Activated naive CD4-positive, alpha-beta T cell treated with anti-CD3 and anti-CD28 coated beads for 36 hours (primary cell): ENCODE measurements around the gene NCOR1. TPM values are rescaled to one million over a fixed set of nuclear protein-coding genes. Genes with fewer than 3 reads are reported as not detected.
"Not testable (repeated sequence)": the region's sequence is repeated elsewhere in the genome, so short reads cannot be mapped to it uniquely, and the experiment has no call there.

Source experiments
- CTCF ChIA-PET: fragments of 350-600 bp; sonication (Branson Sonifier 250); formaldehyde crosslinking; loops from one replicate; lab custom pipeline; 2021; ENCODE audit warnings: antibody characterized with exemption; lab: Charles Lee
- DNase-seq: peaks from one replicate; pipeline ENCODE4 v3.0.0-alpha.2; 2020
- H3K27ac Mint-ChIP-seq: one replicate; pipeline ENCODE4 v1.8.0; 2021; ENCODE audit warnings: mild to moderate bottlenecking, mixed read lengths
- H3K27me3 Mint-ChIP-seq: one replicate; pipeline ENCODE4 v1.8.0; 2021; ENCODE audit warnings: low read depth, mixed read lengths
- H3K36me3 Mint-ChIP-seq: one replicate; pipeline ENCODE4 v1.8.0; 2021; ENCODE audit warnings: low read depth, mixed read lengths
- H3K4me1 Mint-ChIP-seq: one replicate; pipeline ENCODE4 v1.8.0; 2021; ENCODE audit warnings: low read depth, mixed read lengths
- H3K4me3 Mint-ChIP-seq: one replicate; pipeline ENCODE4 v1.8.0; 2021; ENCODE audit warnings: mild to moderate bottlenecking, moderate library complexity, mixed read lengths
- H3K9me3 Mint-ChIP-seq: one replicate; pipeline ENCODE4 v1.8.0; 2021; ENCODE audit warnings: mixed read lengths
- intact Hi-C: fragments of 100-400 bp; cut with micrococcal nuclease; formaldehyde crosslinking; loops from one replicate; pipeline ENCODE4 v1.15.1; 2023
- total RNA-seq, 2 experiments: library from RNA; stranded (reverse); gene quantifications; one replicate each; pipeline ENCODE4 v1.2.3, GENCODE V29; 2021

Gene NCOR1
- total RNA-seq, 2 experiments from 2014 or later = 101 to 104 TPM

DNA sequence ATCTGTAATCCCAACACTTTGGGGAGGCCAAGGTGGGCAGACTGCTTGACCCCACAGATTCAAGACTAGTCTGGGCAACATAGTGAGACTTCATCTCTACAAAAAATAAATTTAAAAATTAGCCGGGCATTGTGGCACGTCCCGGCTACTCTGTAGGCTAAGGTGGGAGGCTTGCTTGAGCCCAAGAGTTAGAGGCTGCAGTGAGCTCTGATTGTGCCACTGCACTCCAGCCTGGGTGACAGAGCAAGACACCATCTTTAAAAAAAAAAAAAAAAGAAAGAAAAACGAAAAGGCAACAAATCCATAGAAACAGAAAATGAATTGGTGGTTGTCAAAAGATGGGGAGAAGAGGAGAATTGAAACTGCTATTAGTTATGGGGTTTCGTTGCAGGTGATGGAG, 27.7 kb downstream of the NCOR1 start:
- no peak for DNase-seq
- no peaks in the 10 kb centered on the region for H3K9me3 Mint-ChIP-seq
- CTCF ChIA-PET = interaction anchor here (0.7 kb wide), 1 partner anchor 297 kb away, joined by 7 read pairs; no protein-coding TSS in a partner anchor
- peaks cover 24% of the 10 kb centered on the region for H3K4me1 Mint-ChIP-seq
- H3K27me3 Mint-ChIP-seq = no peaks in the 10 kb centered on the region
- intact Hi-C loops = no loop called here
- no peak overlapping the region for H3K4me3 Mint-ChIP-seq
- H3K27ac Mint-ChIP-seq = no peak overlapping the region
- H3K36me3 Mint-ChIP-seq = peaks cover 24% of the 10 kb centered on the region

DNA sequence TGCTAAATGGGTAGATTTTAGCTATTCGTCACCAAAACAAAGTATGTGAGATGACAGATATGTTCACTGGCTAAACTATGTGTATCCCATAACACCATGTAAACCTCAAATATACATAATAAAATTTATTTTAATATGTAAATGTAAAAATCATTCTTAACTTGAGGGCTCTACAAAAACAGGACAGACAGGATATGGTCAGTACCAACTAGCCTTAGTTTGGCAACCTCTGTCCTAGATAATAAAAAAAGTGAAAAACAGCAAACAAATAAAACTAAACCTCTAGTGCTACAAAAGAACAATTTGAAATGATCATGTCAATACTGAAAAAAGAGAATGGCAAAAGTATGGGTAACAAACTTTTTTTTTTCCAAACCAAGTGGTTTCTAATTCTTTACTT, 33.8 kb downstream of the NCOR1 start:
- Mint-ChIP-seq H3K27me3 (no peaks in the 10 kb centered on the region), H3K4me1 (peaks cover 25% of the 10 kb centered on the region), H3K36me3 (peaks cover 19% of the 10 kb centered on the region), H3K9me3 (no peaks in the 10 kb centered on the region), H3K27ac (no peak overlapping the region), H3K4me3 (no peak overlapping the region)
- no peak for DNase-seq
- CTCF ChIA-PET = interaction anchor here (0.6 kb wide), 1 partner anchor 222 kb away, joined by 6 read pairs; no protein-coding TSS in a partner anchor
- intact Hi-C loops = no loop called here

DNA sequence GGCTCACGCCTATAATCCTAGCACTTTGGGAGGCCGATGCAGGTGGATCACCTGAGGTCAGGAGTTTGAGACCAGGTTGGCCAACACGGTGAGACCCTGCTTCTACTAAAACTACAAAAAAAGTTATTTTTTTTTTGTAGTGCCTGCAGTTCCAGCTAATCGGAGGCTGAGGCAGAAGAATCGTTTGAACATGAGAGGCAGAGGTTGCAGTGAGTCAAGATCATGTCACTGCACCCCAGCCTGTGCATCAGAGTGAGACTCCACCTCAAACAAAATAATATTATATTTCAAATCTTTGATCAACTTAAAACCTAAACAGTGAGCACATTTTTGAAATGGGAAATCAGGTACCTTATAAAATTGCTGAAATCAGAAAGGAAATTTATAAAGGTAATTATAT, 36.5 kb downstream of the NCOR1 start:
- intact Hi-C loops = no loop called here

DNA sequence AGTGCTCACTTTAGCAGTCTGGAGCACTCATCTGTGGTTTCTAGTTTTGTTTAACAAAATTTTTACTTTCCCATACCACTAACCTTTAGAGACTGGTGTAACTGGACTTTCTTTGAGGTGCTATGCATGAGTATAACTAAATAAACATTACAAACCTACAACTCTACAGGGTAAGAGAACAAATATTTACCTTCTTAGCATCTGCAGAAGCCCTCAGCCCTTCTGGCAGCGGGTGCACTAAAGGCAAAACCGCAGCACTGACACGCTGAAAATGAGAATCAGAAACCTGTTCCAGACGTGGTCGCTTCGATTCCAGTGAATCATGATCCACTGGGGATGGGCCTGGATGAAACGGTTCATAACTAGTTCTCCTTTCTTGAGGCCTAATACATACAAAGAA, 43.7 kb downstream of the NCOR1 start:
- Mint-ChIP-seq H3K36me3 (peaks cover 6% of the 10 kb centered on the region), H3K4me1 (peaks cover 8% of the 10 kb centered on the region), H3K9me3 (no peaks in the 10 kb centered on the region), H3K27ac (no peak overlapping the region), H3K4me3 (no peak overlapping the region), H3K27me3 (no peaks in the 10 kb centered on the region)
- CTCF ChIA-PET = no interaction called here
- no peak for DNase-seq
- intact Hi-C loops = no loop called here

More for the DNA sequence above, 36.5 kb downstream of the NCOR1 start:
- Mint-ChIP-seq H3K36me3 (peaks cover 9% of the 10 kb centered on the region), H3K4me3 (no peak overlapping the region), H3K4me1 (peaks cover 14% of the 10 kb centered on the region), H3K9me3 (no peaks in the 10 kb centered on the region), H3K27me3 (no peaks in the 10 kb centered on the region), H3K27ac (no peak overlapping the region)
- CTCF ChIA-PET = no interaction called here
- no peak for DNase-seq

DNA sequence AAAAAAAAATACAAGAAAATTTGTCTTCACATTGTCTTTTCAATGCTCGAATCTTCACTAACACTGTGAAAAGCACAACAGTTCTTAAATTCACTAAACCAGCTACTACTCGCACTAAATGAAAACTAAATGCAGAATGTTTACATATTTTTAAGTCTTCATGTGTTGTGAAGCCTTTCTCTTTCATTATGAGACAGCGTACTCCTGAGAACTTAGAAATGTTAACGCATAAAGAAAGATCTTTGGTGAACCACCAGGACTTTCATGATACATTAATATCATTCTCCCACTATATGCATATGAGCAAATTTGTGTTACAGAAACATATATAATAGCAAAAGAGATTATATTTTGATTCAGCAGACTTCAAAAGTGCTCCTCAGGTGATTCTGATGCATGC, 48.6 kb downstream of the NCOR1 start:
- H3K27me3 Mint-ChIP-seq, H3K27ac Mint-ChIP-seq, H3K9me3 Mint-ChIP-seq, DNase-seq, H3K4me3 Mint-ChIP-seq, intact Hi-C loops: not testable (repeated sequence)
- CTCF ChIA-PET = interaction anchor here (0.8 to 1.0 kb wide), 2 partner anchors 104 to 197 kb away, joined by 3 to 4 read pairs; no protein-coding TSS in a partner anchor
- H3K36me3 Mint-ChIP-seq = peaks cover 14% of the 10 kb centered on the region
- peaks cover 18% of the 10 kb centered on the region for H3K4me1 Mint-ChIP-seq

DNA sequence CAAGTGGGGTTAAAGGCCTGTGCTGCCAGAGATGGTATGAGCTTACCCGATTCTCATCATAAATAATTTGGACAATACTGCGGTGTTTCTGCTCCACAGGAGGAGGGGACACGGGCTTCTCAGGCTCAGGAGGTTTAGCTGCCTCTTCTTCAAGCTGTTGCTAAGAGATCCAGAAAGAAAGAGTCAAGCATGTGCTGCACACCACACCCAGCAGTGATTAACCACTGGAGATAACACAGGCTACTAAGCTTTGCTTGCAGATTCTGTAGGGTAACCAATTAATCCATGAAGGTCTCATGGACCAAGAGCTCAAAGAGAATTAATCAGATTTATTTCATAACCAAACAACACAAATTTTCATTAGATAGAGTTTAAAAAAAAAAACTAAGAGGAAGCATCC, 56.6 kb downstream of the NCOR1 start:
- DNase-seq = no peak
- no peaks in the 10 kb centered on the region for H3K9me3 Mint-ChIP-seq
- peaks cover 7% of the 10 kb centered on the region for H3K4me1 Mint-ChIP-seq
- H3K36me3 Mint-ChIP-seq = peaks cover 23% of the 10 kb centered on the region
- no peak overlapping the region for H3K27ac Mint-ChIP-seq
- intact Hi-C loops = no loop called here
- no peak overlapping the region for H3K4me3 Mint-ChIP-seq
- CTCF ChIA-PET = no interaction called here
- H3K27me3 Mint-ChIP-seq = no peaks in the 10 kb centered on the region

DNA sequence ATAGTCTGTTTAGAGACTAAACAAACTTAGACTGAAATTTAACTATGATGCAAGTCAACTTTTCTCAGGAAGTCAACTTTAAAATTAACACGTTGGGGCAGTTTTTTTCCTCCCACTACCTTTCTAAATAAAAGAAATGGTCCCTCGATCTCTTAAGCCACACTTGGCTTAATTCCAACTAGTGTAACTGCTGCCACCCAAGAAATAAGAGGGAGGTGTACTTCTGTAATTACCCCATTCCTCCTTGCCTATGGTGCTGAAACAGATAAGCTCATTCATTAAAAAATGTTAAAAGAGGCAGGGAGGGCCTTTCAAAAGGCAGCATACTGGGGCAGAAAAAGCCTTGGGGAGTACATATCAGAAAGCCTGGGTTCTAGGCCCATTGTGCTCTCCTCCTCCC, 59.8 kb downstream of the NCOR1 start:
- no peak overlapping the region for H3K27ac Mint-ChIP-seq
- no peak overlapping the region for H3K4me3 Mint-ChIP-seq
- no peaks in the 10 kb centered on the region for H3K27me3 Mint-ChIP-seq
- peaks cover 38% of the 10 kb centered on the region for H3K36me3 Mint-ChIP-seq
- CTCF ChIA-PET = no interaction called here
- peaks cover 2% of the 10 kb centered on the region for H3K9me3 Mint-ChIP-seq
- intact Hi-C loops = no loop called here
- no peaks in the 10 kb centered on the region for H3K4me1 Mint-ChIP-seq
- no peak for DNase-seq

DNA sequence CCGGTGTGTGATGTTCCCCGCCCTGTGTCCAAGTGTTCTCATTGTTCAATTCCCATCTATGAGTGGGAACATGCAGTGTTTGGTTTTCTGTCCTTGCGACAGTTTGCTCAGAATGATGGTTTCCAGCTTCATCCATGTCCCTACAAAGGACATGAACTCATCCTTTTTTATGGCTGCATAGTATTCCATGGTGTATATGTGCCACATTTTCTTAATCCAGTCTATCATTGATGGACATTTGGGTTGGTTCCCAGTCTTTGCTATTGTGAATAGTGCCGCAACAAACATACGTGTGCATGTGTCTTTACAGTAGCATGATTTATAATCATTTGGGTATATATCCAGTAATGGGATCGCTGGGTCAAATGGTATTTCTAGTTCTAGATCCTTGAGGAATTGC, 63.0 kb downstream of the NCOR1 start:
- H3K27me3 Mint-ChIP-seq, H3K27ac Mint-ChIP-seq, H3K4me3 Mint-ChIP-seq, intact Hi-C loops, CTCF ChIA-PET, H3K4me1 Mint-ChIP-seq, H3K9me3 Mint-ChIP-seq, DNase-seq: not testable (repeated sequence)
- peaks cover 41% of the 10 kb centered on the region for H3K36me3 Mint-ChIP-seq

DNA sequence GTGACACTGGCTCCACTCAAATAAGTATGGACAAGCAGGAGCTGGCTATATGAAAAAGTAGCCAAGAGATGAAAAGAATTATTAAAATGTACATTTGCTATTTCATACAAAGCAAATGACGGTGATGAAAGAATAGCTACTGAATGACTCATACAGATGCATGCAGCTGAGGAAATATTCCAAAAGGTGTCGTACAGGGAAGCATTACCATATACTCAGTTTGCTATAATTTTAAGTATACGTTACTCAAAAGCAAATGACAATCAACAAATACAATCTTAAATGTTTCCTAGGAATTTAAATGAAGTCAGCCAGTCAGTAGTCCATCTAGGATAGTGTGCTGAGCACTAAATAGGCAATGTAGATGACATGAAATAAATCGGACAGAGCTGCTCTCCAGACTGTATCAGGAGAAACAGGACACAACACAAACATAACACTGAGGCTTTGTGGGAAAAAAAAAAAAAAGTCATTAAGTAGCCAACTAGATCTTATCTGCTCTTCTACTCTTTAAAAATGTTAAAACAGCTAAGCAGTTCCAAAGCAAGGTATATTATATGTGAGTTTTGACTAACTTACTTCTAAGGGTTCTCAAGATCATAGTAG, 65.0 kb downstream of the NCOR1 start:
- Mint-ChIP-seq H3K27ac (no peak overlapping the region), H3K4me1 (no peaks in the 10 kb centered on the region), H3K27me3 (no peaks in the 10 kb centered on the region), H3K36me3 (peaks cover 36% of the 10 kb centered on the region), H3K9me3 (peaks cover 2% of the 10 kb centered on the region), H3K4me3 (no peak overlapping the region)
- intact Hi-C loops = no loop called here
- CTCF ChIA-PET = interaction anchor here (0.6 to 0.7 kb wide), 2 partner anchors 61 to 242 kb away, joined by 3 read pairs; no protein-coding TSS in a partner anchor
- DNase-seq = no peak

DNA sequence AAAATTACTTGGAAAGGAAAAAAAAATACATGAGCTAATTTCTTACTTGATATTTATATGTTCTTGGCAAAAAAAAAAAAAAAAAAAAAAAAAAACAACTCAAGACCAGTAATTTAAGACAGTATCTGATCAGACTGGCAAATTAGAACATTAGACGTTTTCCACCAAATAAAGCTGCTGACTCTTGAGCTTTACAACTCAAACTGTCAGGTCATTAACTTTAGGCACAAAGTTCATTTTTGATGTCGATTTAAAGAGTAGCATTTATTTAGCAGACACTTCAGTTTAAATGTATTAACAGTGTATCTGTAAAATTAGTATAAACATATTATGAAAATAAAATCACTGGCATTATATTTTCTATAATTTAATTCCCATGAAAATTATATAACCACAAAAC, 66.7 kb downstream of the NCOR1 start:
- Mint-ChIP-seq H3K27me3 (no peaks in the 10 kb centered on the region), H3K27ac (no peak overlapping the region), H3K36me3 (peaks cover 37% of the 10 kb centered on the region), H3K4me1 (no peaks in the 10 kb centered on the region), H3K4me3 (no peak overlapping the region), H3K9me3 (peaks cover 2% of the 10 kb centered on the region)
- no peak for DNase-seq
- intact Hi-C loops = no loop called here
- CTCF ChIA-PET = no interaction called here

DNA sequence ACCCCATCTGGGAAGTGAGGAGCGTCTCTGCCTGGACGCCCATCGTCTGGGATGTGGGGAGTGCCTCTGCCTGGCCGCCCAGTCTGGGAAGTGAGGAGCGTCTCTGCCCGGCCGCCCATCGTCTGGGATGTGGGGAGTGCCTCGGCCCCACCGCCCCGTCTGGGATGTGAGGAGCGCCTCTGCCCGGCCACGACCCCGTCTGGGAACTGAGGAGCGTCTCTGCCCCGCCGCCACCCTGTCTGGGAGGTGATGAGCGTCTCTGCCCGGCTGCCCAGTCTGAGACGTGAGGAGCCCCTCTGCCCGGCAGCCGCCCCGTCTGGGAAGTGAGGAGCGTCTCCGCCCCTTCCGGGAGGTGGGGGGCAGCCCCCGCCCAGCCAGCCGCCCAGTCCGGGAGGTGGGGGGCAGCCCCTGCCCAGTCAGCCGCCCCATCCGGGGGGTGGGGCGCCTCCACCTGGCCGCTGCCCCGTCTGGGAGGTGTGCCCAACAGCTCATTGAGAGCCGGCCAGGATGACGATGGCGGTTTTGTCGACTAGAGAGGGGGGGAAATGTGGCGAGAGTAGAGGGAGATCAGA, 69.9 kb downstream of the NCOR1 start:
- H3K27me3 Mint-ChIP-seq, H3K4me1 Mint-ChIP-seq, CTCF ChIA-PET, H3K27ac Mint-ChIP-seq, H3K4me3 Mint-ChIP-seq, H3K9me3 Mint-ChIP-seq, intact Hi-C loops, DNase-seq: not testable (repeated sequence)
- peaks cover 21% of the 10 kb centered on the region for H3K36me3 Mint-ChIP-seq

DNA sequence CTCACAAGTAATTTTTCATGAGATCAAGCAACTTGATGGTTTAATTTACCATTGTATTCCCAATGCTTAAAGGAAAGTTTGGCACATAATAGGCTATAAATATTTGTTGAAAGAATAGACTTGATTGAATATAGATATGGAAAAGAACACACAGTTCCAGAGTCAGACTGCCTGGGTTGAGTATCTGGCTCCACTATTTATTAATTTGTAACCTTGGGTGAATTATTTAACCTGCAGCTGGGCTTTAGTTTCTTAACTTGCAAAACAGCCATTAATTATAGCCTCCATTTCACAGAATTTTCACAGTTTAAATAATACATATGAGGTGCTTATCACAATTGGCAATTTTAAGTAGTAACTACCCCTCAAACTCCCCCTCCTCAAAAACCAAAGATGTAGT, 73.6 kb downstream of the NCOR1 start:
- Mint-ChIP-seq H3K9me3 (no peaks in the 10 kb centered on the region), H3K27ac (no peak overlapping the region), H3K4me1 (no peaks in the 10 kb centered on the region), H3K27me3 (no peaks in the 10 kb centered on the region), H3K36me3 (peaks cover 22% of the 10 kb centered on the region), H3K4me3 (no peak overlapping the region)
- no peak for DNase-seq
- CTCF ChIA-PET = no interaction called here
- intact Hi-C loops = no loop called here

DNA sequence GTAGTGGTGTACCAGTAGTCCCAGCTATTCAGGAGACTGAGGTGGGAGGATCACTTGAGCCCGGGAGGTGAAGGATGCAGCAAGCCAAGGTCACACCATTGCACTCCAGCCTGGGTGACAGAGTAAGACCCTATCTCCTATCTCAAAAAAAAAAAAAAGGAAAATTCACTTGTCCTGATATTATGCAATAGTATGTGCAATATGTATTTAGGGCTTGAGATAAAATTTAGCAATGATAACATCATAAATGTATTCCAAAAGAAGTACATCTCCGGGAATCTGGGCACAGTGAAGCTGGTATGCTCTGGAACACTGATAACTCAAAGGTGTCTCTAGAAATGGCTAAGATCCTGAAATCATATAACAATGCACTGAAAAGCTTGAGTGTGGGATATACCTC, 74.5 kb downstream of the NCOR1 start:
- CTCF ChIA-PET = no interaction called here

More for the DNA sequence above, 74.5 kb downstream of the NCOR1 start:
- no peaks in the 10 kb centered on the region for H3K27me3 Mint-ChIP-seq
- H3K36me3 Mint-ChIP-seq = peaks cover 20% of the 10 kb centered on the region
- intact Hi-C loops = no loop called here
- no peak for DNase-seq
- H3K4me3 Mint-ChIP-seq = no peak overlapping the region
- H3K27ac Mint-ChIP-seq = no peak overlapping the region
- no peaks in the 10 kb centered on the region for H3K4me1 Mint-ChIP-seq
- H3K9me3 Mint-ChIP-seq = no peaks in the 10 kb centered on the region
